ENCODE data around the gene SELENOH.

DNA sequence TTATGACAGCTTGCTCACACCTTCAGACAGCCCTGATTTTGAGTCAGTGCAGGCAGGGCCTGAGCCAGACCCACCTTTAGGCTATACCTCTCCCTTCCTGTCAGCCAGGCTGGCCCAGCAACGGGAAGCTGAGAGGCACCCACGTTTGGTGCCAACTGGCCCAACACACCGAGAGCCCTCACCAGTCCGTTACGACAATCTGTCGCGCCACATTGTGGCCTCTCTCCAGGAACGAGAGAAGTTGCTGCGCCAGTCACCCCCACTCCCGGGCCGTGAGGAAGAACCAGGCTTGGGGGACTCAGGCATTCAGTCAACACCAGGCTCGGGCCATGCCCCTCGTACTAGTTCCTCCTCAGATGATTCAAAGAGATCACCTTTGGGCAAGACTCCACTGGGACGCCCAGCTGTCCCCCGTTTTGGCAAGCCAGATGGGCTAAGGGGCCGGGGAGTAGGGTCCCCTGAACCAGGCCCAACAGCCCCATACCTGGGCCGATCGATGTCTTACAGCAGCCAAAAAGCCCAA is 42.4 kb upstream of the SELENOH start:
- TF ChIP-seq SIN3A (IDR thresholded peaks at IDR 0.05; ENCODE audit: borderline replicate concordance, insufficient read depth, low read length) (no peak), POLR2AphosphoS5 (IDR thresholded peaks at IDR 0.05; ENCODE audit: low read depth, low read length) (no peak), FOXP2 (optimal IDR thresholded peaks at IDR 0.05; ENCODE audit: borderline replicate concordance, extremely low read depth, extremely low read length, insufficient read depth) (no peak)
- TF ChIP-seq, protein P1, sequence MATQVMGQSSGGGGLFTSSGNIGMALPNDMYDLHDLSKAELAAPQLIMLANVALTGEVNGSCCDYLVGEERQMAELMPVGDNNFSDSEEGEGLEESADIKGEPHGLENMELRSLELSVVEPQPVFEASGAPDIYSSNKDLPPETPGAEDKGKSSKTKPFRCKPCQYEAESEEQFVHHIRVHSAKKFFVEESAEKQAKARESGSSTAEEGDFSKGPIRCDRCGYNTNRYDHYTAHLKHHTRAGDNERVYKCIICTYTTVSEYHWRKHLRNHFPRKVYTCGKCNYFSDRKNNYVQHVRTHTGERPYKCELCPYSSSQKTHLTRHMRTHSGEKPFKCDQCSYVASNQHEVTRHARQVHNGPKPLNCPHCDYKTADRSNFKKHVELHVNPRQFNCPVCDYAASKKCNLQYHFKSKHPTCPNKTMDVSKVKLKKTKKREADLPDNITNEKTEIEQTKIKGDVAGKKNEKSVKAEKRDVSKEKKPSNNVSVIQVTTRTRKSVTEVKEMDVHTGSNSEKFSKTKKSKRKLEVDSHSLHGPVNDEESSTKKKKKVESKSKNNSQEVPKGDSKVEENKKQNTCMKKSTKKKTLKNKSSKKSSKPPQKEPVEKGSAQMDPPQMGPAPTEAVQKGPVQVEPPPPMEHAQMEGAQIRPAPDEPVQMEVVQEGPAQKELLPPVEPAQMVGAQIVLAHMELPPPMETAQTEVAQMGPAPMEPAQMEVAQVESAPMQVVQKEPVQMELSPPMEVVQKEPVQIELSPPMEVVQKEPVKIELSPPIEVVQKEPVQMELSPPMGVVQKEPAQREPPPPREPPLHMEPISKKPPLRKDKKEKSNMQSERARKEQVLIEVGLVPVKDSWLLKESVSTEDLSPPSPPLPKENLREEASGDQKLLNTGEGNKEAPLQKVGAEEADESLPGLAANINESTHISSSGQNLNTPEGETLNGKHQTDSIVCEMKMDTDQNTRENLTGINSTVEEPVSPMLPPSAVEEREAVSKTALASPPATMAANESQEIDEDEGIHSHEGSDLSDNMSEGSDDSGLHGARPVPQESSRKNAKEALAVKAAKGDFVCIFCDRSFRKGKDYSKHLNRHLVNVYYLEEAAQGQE (IDR thresholded peaks at IDR 0.05; ENCODE audit: insufficient read depth in 1 of 2, low read depth in 2 of 2, low read length in 2 of 2), result no peak

Data from PFSK-1 (cell line).